ENCODE measurements around the gene MTOR.
"Not testable (repeated sequence)": the region's sequence is repeated elsewhere in the genome, so short reads cannot be mapped to it uniquely, and the experiment has no call there.

MTOR gene

GRCh38 chr1:11144570-11145256 is 117.6 kb downstream of the MTOR start:
- no peak for DNase-seq

DNA sequence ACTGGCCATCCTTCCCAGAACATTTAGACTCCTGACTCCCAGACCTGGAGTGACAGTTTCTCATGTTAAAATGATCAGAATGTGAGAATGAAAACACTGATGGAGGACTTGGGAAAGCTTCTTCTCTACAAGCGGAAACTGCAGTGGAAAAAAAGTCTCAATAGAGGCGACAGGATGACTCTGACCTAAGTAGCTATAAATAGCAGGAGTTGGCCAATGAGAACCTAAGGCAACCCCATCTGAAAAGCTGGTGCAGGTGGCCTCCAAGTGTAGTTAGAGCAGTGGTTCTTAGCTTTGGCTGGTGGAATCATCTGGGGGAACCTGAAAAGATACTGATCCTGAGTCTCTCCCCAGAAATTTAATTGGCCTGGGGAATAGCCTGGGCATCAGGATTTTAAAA is 118.4 kb downstream of the MTOR start:
- DNase-seq = no peak

- no peak for DNase-seq
Observed at GRCh38 chr1:11143401-11143800, 119.0 kb downstream of the MTOR start.

GRCh38 chr1:11142618-11143391 is 119.5 kb downstream of the MTOR start:
- DNase-seq = no peak

DNA sequence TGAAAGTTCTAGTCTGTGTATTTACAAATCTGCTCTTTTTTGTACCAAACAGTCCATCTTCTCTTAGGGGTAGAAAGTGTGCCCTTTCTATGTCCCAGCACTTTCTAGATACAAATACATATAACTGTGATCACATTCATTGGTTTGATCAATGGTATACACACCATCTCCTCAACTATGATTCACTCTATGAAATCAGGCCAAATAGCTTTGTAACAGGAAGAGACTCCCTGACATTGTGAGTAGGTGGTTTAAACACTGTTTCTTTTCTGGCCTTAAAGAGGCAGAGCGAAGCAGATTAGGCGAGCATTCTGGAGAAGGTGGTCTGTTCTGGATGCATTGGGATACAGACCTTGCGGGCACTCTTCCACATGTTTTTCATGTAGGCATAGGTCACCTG is 123.4 kb downstream of the MTOR start:
- no peak for DNase-seq

DNA sequence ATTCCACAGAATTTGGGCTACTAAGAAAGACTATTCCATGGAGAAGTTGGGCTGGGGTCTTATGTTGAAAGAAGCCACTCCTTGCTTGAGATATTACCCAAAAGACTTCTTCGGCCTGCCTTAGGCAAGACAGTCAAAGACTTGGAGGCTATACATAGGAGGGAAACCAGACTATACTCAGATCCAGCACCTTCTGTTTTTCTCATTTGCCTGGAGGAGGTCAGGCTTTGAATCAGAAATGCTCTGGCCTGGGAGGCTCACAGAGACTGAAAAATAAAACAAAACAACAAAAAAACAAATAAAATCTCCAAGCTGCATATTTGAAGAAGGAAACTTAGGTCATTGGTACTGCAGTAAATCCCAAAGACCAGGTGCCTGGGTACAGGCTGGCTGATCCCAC is 124.3 kb downstream of the MTOR start:
- DNase-seq = no peak

GRCh38 chr1:11134898-11135266 is 127.5 kb downstream of the MTOR start:
- no peak for DNase-seq

DNA sequence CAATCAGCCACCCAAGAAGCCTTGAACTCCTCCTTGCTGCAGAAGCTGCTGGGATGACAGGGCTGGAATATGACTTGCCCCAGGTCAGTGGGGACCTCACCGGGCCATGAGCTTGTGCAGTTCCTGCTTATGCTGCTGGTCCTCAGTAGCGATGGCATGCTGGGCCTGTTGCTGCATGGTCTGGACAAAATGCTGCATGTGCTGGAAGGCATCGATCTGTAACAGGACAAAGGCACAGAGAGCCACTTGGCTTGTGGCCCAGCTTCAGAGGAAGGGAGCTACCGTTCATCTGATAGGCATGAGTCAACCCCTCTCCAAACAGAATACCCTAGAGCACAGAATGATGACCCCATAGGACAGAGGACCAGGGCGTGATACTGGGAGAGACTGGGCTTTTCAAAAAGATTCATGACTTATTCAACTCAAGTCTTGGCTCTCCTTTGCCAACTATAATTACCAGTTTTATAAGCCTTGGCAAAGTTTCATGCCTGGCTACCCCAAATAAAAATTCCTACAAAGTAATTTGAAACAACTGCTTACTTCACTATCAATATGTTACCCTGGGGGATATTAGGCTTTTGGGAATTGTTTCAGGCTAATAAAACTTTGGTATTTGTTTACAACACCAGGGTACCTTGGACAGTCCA is 128.0 kb downstream of the MTOR start:
- DNase-seq = no peak

DNA sequence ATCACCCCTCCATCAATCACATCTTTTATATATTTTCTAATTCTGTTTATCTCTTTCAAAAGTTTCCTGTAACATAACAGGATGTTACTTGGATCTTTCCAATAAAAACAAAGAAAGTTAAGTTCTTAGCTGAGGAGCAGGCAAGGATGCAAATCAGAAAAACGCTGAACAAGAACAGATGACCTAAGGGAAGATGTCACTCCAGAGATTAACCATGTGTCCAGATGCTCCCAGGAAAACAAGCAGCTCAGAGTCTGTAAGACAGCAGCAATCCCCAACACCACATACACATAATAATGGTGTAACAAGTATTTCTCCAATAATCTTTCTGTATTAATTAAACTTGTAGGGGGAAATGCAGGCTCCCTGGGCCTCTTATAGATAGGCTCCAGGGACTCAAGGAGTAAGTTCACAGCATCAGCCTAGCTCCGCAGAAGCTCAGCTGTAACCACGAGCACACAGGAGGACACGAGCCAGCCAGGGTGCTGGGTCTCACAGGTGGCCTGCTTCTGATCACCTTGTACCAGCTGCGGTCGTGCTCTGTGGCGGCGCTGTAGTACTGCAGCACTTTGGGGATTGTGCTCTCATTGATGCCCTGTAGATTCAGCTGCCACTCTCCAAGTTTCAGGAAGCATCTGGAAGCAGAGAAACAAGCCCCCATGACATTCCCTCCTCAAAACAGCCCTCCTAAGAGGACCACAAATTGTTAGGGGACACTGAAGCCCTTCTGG is 129.6 kb downstream of the MTOR start:
- no peak for DNase-seq

DNA sequence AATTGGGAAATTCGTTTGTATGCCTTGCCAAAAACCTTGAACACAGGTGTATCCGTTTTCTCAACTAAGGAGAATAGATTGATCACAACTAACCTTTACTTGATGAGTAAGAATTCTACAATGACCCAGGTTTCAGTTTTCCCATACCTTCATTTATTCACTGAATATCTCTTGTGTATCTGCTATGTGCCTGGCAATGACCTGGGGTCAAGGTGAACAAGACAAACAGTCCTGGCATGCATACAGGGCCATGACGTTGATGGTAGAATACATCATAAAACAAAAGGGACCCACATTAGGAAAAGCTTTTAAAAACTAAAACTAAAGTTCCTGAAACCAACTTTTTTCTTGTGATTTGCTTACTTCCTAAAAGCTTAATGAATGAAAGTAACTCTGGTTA is 130.5 kb downstream of the MTOR start:
- DNase-seq = no peak

GRCh38 chr1:11130406-11130805 is 131.9 kb downstream of the MTOR start:
- DNase-seq = no peak

GRCh38 chr1:11129649-11130390 is 132.5 kb downstream of the MTOR start:
- no peak for DNase-seq

- no peak for DNase-seq
Observed at GRCh38 chr1:11126569-11126968, 135.8 kb downstream of the MTOR start.

DNA sequence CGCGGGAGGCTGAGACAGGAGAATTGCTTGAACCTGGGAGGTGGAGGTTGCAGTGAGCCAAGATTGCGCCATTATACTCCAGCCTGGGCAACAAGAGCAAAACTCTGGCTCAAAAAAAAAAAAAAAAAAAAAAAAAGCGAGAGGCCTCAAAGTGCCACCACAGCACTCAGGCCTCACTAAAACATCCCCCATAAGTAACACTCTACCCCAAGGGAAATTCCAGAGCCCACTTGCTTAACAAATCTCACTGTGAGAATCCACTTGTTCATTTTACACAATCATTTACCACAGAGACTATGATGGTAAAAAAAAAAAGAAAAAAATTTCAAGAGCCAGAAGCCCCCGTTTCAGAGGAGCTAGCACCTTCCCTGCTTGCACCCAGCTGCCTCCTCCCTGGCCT is 136.4 kb downstream of the MTOR start:
- no peak for DNase-seq

GRCh38 chr1:11124965-11125364 is 137.4 kb downstream of the MTOR start:
- no peak for DNase-seq

DNA sequence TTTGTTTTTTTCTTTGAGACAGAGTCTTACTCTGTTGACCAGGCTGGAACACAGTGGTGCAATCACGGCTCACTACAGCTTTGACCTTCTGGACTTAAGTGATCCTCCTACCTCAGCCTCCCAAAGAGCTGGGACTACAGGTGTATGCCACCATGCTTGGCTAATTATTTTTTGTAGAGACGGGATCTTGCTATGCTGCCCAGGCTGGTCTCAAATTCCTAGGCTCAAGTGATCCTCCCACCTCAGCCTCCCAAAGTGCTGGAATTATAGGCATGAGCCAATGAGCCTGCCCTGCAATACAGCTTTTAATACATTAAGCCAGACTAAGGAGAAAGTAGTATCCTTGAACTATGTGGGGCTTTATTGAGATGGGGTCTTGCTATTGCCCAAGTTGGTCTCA is 146.0 kb downstream of the MTOR start:
- DNase-seq = no peak

DNA sequence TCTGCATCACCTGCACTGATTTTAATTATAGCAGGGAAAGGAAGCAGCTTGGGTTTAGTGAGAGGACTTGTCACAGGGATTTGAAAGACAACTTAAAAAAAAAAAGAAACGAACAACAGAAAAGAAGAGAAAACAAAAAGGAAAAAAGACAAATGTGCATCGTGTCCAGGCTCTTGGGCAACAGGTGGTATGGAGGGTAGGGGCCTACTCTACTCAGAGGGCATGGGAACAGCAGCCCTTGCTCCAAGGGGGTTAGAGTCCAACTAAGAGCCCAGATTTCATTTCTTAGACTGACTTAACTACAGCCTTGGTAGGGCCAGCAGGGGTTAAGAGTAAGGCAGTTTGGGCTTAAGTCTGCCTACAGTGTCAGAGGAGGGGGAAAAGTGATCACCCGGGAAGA is 147.4 kb downstream of the MTOR start:
- DNase-seq = no peak

DNA sequence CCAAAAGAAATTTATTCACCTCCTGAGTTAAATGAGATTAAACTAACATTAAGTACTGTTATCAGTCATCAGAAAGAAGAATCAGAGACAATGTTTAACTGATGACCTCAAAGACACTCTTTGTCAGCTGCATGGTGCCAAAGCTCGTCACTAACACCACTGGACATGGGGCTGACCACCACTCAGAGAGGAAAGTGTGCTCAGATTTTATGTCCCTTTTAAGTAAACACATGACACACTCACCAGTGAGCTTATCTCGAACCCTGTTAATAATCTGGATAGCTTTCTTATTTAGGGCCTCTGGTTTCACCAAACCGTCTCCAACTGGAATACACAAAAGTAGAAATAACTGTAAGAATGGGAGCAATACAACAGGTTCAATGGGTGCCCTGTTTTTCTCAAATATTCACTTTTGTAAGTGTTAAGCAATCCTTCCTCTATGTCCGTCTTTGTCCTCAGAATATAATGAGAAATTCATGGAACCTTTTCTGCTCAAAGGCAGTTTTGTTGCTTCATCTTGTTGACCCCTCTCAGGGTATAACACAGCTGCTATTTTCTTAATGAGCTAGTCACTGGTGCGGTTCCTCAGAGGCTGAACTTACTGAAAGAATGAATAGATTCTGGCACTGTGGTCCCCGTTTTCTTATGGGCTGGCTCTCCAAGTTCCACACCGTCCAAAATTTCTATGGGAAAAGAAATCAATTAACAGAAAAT is 153.1 kb downstream of the MTOR start:
- no peak for DNase-seq

DNA sequence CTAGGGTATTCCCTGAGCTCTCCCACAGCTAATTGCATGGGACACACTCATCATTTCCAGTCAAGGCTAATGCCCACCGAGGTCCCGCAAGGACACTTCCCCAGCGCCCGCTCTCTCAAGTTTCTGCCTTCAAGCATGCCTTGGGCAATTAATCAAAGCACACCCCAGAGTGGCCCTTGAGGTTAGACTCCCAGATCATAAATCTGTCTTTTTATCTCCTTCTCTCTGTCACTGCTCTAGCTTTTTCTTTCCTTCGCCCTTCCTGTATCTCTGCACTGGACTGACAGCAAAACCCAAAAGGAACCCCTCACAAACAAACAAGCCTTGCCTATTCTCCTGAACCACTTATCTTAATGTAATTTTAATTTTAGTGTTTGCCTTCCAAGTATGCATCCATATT is 154.8 kb downstream of the MTOR start:
- DNase-seq = no peak

- no peak for DNase-seq
Observed at GRCh38 chr1:11105586-11105985, 156.8 kb downstream of the MTOR start.

- no peak for DNase-seq
Observed at GRCh38 chr1:11101347-11101746, 161.0 kb downstream of the MTOR start.

DNA sequence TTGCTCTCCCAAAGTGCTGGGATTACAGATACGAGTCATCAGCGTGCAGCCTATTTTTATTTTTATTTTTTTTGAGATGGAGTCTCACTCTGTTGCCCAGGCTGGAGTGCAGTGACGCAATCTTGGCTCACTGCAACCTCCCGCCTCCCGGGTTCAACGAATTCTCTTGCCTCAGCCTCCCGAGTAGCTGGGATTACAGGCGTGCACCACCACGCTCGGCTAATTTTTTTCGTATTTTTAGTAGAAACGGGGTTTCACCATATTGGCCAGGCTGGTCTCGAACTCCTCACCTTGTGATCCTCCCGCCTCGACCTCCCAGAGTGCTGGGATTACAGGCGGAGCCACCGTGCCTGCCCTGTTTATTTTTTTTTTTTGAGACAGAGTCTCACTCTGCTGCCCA is 161.5 kb downstream of the MTOR start:
- not testable (repeated sequence) for DNase-seq
